Neural cell (in vitro differentiated cells): ENCODE measurements around the gene ANTXR2. TPM values are rescaled to one million over a fixed set of nuclear protein-coding genes. Genes with fewer than 3 reads are reported as not detected.

ENCODE experiments used
- H2AFZ ChIP-seq: fragments of 200-600, 300-800 bp; sonication (generic), shearing (Covaris generic); 2 replicates; pipeline ENCODE4 v1.6.0; 2014; ENCODE audit warnings: low read depth, mild to moderate bottlenecking, antibody characterized with exemption, low read length, moderate library complexity
- H3F3A ChIP-seq: fragments of 200-600 bp; shearing (Covaris generic); 2 replicates; pipeline ENCODE4 v1.6.1; 2016; ENCODE audit warnings: mild to moderate bottlenecking, moderate library complexity, mixed read lengths, antibody characterized with exemption, low read length; ENCODE audit not compliant: insufficient read depth, poor library complexity, severe bottlenecking
- H3K27ac ChIP-seq: fragments of 200-600, 300-800 bp; sonication (generic), shearing (Covaris generic); 2 replicates; pipeline ENCODE4 v1.5.1; 2014; ENCODE audit warnings: mild to moderate bottlenecking, low read length, moderate library complexity
- H3K27me3 ChIP-seq: fragments of 300-800, 200-600 bp; sonication (generic), shearing (Covaris generic); 2 replicates; pipeline ENCODE4 v1.6.0; 2014; ENCODE audit warnings: mild to moderate bottlenecking, low read depth, low read length, moderate library complexity; ENCODE audit not compliant: insufficient read depth
- H3K36me3 ChIP-seq: fragments of 300-800, 200-600 bp; sonication (generic), shearing (Covaris generic); 2 replicates; pipeline ENCODE4 v1.5.1; 2014; ENCODE audit warnings: mild to moderate bottlenecking, antibody characterized with exemption, low read length, moderate library complexity; ENCODE audit not compliant: insufficient read depth
- H3K4me2 ChIP-seq: fragments of 300-800, 200-600 bp; sonication (generic), shearing (Covaris generic); 2 replicates; pipeline ENCODE4 v1.6.0; 2014; ENCODE audit warnings: mild to moderate bottlenecking, low read length
- H3K4me3 ChIP-seq: fragments of 300-800, 200-600 bp; sonication (generic), shearing (Covaris generic); 2 replicates; pipeline ENCODE4 v1.5.1; 2014; ENCODE audit warnings: mild to moderate bottlenecking, low read length, moderate library complexity
- H3K79me2 ChIP-seq: fragments of 200-600 bp; shearing (Covaris generic); replicated peaks from 2 replicates; pipeline ENCODE4 v1.6.0; 2014; ENCODE audit warnings: mild to moderate bottlenecking, low read length, moderate library complexity; ENCODE audit not compliant: insufficient read depth
- H3K9ac ChIP-seq: fragments of 300-800, 200-600 bp; sonication (generic), shearing (Covaris generic); 2 replicates; pipeline ENCODE4 v1.6.1; 2016; ENCODE audit warnings: mild to moderate bottlenecking, low read length, mixed read lengths
- H3K9me2 ChIP-seq: fragments of 200-600 bp; shearing (Covaris generic); 2 replicates; pipeline ENCODE4 v1.6.1; 2016; ENCODE audit warnings: mild to moderate bottlenecking, low read length, mixed read lengths; ENCODE audit not compliant: insufficient read depth
- H3K9me3 ChIP-seq: fragments of 200-600, 300-800 bp; sonication (generic), shearing (Covaris generic); 2 replicates; pipeline ENCODE4 v1.6.1; 2016; ENCODE audit warnings: mild to moderate bottlenecking, mixed run types, low read length, moderate library complexity, mixed read lengths
- H4K20me1 ChIP-seq: fragments of 200-600 bp; shearing (Covaris generic); 2 replicates; pipeline ENCODE4 v1.6.1; 2016; ENCODE audit warnings: mild to moderate bottlenecking, mixed run types; ENCODE audit not compliant: insufficient read depth
- EP300 ChIP-seq: fragments of 450-650 bp; conservative IDR thresholded peaks from 2 replicates; pipeline ENCODE4 v1.6.1; 2014; ENCODE audit warnings: antibody characterized with exemption, mild to moderate bottlenecking, moderate library complexity; ENCODE audit not compliant: poor library complexity, severe bottlenecking
- EZH2 ChIP-seq: fragments of 200-600, 300-800 bp; shearing (Covaris generic), sonication (generic); IDR thresholded peaks from 2 replicates; pipeline ENCODE4 v1.6.1; 2014; ENCODE audit warnings: antibody characterized with exemption, low read length, borderline replicate concordance, mild to moderate bottlenecking; ENCODE audit not compliant: insufficient read depth, poor library complexity, severe bottlenecking
- MXI1 ChIP-seq: fragments of 450-650 bp; conservative IDR thresholded peaks from 2 replicates; pipeline ENCODE4 v1.6.1; 2014; ENCODE audit warnings: antibody characterized with exemption, mild to moderate bottlenecking; ENCODE audit not compliant: poor library complexity, severe bottlenecking
- POLR2AphosphoS5 ChIP-seq: IDR thresholded peaks from 2 replicates; pipeline ENCODE4 v1.6.1; 2012
- RAD21 ChIP-seq: fragments of 450-650 bp; conservative IDR thresholded peaks from 2 replicates; pipeline ENCODE4 v1.6.1; 2014; ENCODE audit warnings: antibody characterized with exemption, mild to moderate bottlenecking, moderate library complexity
- SMC3 ChIP-seq: fragments of 450-650 bp; conservative IDR thresholded peaks from 2 replicates; pipeline ENCODE4 v1.6.1; 2014; ENCODE audit warnings: antibody characterized with exemption, mild to moderate bottlenecking, moderate library complexity; ENCODE audit not compliant: poor library complexity
- TAF1 ChIP-seq: IDR thresholded peaks from 2 replicates; pipeline ENCODE4 v1.6.1; 2012; ENCODE audit warnings: low read depth
- polyA plus RNA-seq: library from polyadenylated mRNA; depleted of rRNA; stranded (reverse); fragments of >200 nt; gene quantifications from 2 replicates; pipeline ENCODE4 v1.2.3, GENCODE V29; 2014
- TF ChIP-seq, protein P1 (sequence below): fragments of 450-650 bp; IDR thresholded peaks from 2 replicates; pipeline ENCODE4 v1.5.1; 2014; ENCODE audit warnings: antibody characterized with exemption, mild to moderate bottlenecking, moderate library complexity; ENCODE audit not compliant: poor library complexity, severe bottlenecking
- TF ChIP-seq, protein P2 (sequence below): IDR thresholded peaks from 2 replicates; pipeline ENCODE4 v1.6.1; 2012; ENCODE audit warnings: borderline replicate concordance

Gene ANTXR2
- polyA plus RNA-seq, 1 donor from 2014 or later = 31.7 TPM

DNA sequence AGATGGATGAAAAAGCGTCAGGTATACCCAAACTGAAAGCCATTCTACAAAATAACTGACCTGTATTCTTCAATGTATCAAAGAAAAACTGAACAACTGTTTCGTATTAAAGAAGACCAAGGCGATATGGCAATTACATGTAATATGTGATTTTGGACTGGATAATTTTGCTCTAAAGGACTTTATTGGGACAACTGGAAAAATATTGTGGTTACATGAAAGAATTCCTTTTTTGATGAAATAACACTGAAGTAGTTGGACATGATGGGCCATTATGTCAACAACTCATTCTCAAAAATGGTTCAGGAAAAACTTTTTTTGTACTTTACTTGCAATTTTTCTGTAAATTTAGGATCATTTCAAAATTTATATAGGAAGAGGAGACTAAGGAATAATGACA lies 12.1 kb upstream of the ANTXR2 start:
- Histone ChIP-seq H3K4me3 (no peak overlapping the region), H3K4me2 (no peak overlapping the region)
- TF ChIP-seq, protein P1, sequence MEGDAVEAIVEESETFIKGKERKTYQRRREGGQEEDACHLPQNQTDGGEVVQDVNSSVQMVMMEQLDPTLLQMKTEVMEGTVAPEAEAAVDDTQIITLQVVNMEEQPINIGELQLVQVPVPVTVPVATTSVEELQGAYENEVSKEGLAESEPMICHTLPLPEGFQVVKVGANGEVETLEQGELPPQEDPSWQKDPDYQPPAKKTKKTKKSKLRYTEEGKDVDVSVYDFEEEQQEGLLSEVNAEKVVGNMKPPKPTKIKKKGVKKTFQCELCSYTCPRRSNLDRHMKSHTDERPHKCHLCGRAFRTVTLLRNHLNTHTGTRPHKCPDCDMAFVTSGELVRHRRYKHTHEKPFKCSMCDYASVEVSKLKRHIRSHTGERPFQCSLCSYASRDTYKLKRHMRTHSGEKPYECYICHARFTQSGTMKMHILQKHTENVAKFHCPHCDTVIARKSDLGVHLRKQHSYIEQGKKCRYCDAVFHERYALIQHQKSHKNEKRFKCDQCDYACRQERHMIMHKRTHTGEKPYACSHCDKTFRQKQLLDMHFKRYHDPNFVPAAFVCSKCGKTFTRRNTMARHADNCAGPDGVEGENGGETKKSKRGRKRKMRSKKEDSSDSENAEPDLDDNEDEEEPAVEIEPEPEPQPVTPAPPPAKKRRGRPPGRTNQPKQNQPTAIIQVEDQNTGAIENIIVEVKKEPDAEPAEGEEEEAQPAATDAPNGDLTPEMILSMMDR = no peak
- TF ChIP-seq SMC3 (no peak), MXI1 (no peak), EP300 (no peak), POLR2AphosphoS5 (no peak), EZH2 (no peak), RAD21 (no peak), TAF1 (no peak)
- TF ChIP-seq, protein P2, sequence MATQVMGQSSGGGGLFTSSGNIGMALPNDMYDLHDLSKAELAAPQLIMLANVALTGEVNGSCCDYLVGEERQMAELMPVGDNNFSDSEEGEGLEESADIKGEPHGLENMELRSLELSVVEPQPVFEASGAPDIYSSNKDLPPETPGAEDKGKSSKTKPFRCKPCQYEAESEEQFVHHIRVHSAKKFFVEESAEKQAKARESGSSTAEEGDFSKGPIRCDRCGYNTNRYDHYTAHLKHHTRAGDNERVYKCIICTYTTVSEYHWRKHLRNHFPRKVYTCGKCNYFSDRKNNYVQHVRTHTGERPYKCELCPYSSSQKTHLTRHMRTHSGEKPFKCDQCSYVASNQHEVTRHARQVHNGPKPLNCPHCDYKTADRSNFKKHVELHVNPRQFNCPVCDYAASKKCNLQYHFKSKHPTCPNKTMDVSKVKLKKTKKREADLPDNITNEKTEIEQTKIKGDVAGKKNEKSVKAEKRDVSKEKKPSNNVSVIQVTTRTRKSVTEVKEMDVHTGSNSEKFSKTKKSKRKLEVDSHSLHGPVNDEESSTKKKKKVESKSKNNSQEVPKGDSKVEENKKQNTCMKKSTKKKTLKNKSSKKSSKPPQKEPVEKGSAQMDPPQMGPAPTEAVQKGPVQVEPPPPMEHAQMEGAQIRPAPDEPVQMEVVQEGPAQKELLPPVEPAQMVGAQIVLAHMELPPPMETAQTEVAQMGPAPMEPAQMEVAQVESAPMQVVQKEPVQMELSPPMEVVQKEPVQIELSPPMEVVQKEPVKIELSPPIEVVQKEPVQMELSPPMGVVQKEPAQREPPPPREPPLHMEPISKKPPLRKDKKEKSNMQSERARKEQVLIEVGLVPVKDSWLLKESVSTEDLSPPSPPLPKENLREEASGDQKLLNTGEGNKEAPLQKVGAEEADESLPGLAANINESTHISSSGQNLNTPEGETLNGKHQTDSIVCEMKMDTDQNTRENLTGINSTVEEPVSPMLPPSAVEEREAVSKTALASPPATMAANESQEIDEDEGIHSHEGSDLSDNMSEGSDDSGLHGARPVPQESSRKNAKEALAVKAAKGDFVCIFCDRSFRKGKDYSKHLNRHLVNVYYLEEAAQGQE = no peak

DNA sequence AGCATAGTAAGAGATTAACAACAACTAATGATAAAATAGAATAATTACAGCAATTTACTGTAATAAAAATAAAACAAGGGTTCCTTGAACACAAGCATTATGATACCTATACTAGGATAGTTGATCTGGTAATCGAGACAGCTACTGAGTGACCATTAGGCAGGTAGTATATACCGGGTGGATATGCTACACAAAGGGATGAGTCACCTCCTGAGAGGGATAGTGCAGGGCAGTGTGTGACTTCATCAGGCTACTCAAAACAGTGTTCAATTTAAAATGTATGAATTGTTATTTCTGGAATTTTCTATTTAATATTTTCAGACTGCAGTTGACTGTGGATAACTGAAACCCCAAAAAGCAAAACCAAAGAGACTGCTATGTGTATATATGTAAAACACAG lies 9.7 kb upstream of the ANTXR2 start:
- Histone ChIP-seq H3K27ac (no peak overlapping the region), H3K36me3 (no peaks in the 10 kb centered on the region), H3K9ac (no peak overlapping the region), H3K79me2 (no peaks in the 10 kb centered on the region), H4K20me1 (no peaks in the 10 kb centered on the region), H3K4me2 (no peak overlapping the region), H3K4me3 (no peak overlapping the region), H3K9me2 (no peaks in the 10 kb centered on the region), H3K27me3 (no peaks in the 10 kb centered on the region), H2AFZ (no peak overlapping the region), H3K9me3 (no peaks in the 10 kb centered on the region), H3F3A (no peaks in the 10 kb centered on the region)
- TF ChIP-seq, protein P2 = no peak
- TF ChIP-seq, protein P1 = no peak
- TF ChIP-seq MXI1 = no peak
- no peak for TF ChIP-seq EP300
- TF ChIP-seq SMC3 = no peak
- no peak for TF ChIP-seq RAD21
- TF ChIP-seq EZH2 = no peak
- TF ChIP-seq TAF1 = no peak
- no peak for TF ChIP-seq POLR2AphosphoS5

More for the DNA sequence above, 12.1 kb upstream of the ANTXR2 start:
- Histone ChIP-seq H3K27me3 (no peaks in the 10 kb centered on the region), H3F3A (no peaks in the 10 kb centered on the region), H3K36me3 (no peaks in the 10 kb centered on the region), H3K9me3 (no peaks in the 10 kb centered on the region), H2AFZ (no peak overlapping the region), H3K9ac (no peak overlapping the region), H3K9me2 (no peaks in the 10 kb centered on the region), H4K20me1 (no peaks in the 10 kb centered on the region), H3K27ac (no peak overlapping the region), H3K79me2 (no peaks in the 10 kb centered on the region)
